ENCODE results near the gene UQCR10. TPM values are rescaled to one million over a fixed set of nuclear protein-coding genes. Genes with fewer than 3 reads are reported as not detected.
A peak's percentile ranks its signal among the peaks of the same experiment; 100 is the strongest.

The UQCR10 gene
- total RNA-seq, 2 experiments from 2014 or later, result 88.2 to 96.3 TPM

- POLR2A ChIA-PET, result no interaction called here
- Mint-ChIP-seq H3K9me3 (no peaks in the 10 kb centered on the region), H3K27me3 (peaks cover 4% of the 10 kb centered on the region), H3K36me3 (ENCODE audit: low read depth) (no peaks in the 10 kb centered on the region), H3K4me3 (no peak overlapping the region), H3K27ac (no peak overlapping the region), H3K4me1 (no peaks in the 10 kb centered on the region)
- CTCF ChIA-PET, result no interaction called here
- peak; percentile 30 for DNase-seq
Measured at GRCh38 chr22:29727131-29727523, 40.0 kb upstream of the UQCR10 start.

DNA sequence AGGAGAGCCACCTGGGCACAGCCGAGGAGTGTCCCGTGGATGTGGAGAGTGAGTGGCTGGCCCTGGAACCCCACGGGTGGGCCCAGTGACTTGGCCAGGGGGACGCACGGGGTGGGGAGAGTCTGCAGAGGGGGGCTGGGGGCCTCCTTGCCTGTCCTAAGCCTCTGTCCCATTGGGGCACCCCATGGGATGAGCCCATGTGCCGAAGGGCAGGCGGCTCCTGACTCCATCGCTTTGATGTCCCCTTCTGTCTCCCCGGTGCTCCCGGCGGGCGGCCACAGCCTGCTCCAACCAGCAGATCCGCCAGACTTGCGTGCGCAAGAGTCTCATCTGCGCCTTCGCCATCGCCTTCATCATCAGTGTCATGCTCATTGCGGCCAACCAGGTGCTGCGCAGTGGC is 38.0 kb upstream of the UQCR10 start:
- no peaks in the 10 kb centered on the region for H3K9me3 Mint-ChIP-seq
- H3K27me3 Mint-ChIP-seq, result peaks cover 3% of the 10 kb centered on the region
- no peaks in the 10 kb centered on the region for H3K4me1 Mint-ChIP-seq
- CTCF ChIA-PET, result no interaction called here
- no peaks in the 10 kb centered on the region for H3K36me3 Mint-ChIP-seq (ENCODE audit: low read depth)
- no peak overlapping the region for H3K4me3 Mint-ChIP-seq
- H3K27ac Mint-ChIP-seq, result no peak overlapping the region
- DNase-seq, result no peak
- POLR2A ChIA-PET, result no interaction called here

GRCh38 chr22:29731058-29731850 is 35.9 kb upstream of the UQCR10 start:
- no peaks in the 10 kb centered on the region for H3K36me3 Mint-ChIP-seq (ENCODE audit: low read depth)
- peaks cover 3% of the 10 kb centered on the region for H3K27me3 Mint-ChIP-seq
- no peak overlapping the region for H3K27ac Mint-ChIP-seq
- DNase-seq, result no peak
- no peaks in the 10 kb centered on the region for H3K9me3 Mint-ChIP-seq
- POLR2A ChIA-PET, result no interaction called here
- H3K4me3 Mint-ChIP-seq, result no peak overlapping the region
- CTCF ChIA-PET, result no interaction called here
- no peaks in the 10 kb centered on the region for H3K4me1 Mint-ChIP-seq

GRCh38 chr22:29732883-29733282 is 34.3 kb upstream of the UQCR10 start:
- DNase-seq, result no peak
- Mint-ChIP-seq H3K4me3 (no peak overlapping the region), H3K27ac (no peak overlapping the region), H3K9me3 (no peaks in the 10 kb centered on the region), H3K4me1 (no peaks in the 10 kb centered on the region), H3K27me3 (no peaks in the 10 kb centered on the region), H3K36me3 (ENCODE audit: low read depth) (no peaks in the 10 kb centered on the region)
- CTCF ChIA-PET, result interaction anchor here (1.1 kb wide), 1 partner anchor 10 kb away, joined by 3 read pairs; no protein-coding TSS in a partner anchor
- POLR2A ChIA-PET, result no interaction called here

- ChIA-PET POLR2A (no interaction called here), CTCF (interaction anchor here (1.1 kb wide), 1 partner anchor 11 kb away, joined by 3 read pairs; no protein-coding TSS in a partner anchor)
- H3K27me3 Mint-ChIP-seq, result no peaks in the 10 kb centered on the region
Measured at GRCh38 chr22:29733362-29734201, 33.6 kb upstream of the UQCR10 start.

GRCh38 chr22:29734406-29734805 is 32.8 kb upstream of the UQCR10 start:
- Mint-ChIP-seq H3K27ac (no peak overlapping the region), H3K4me3 (no peak overlapping the region), H3K4me1 (no peaks in the 10 kb centered on the region), H3K27me3 (no peaks in the 10 kb centered on the region), H3K9me3 (no peaks in the 10 kb centered on the region), H3K36me3 (ENCODE audit: low read depth) (no peaks in the 10 kb centered on the region)
- POLR2A ChIA-PET, result no interaction called here
- DNase-seq, result no peak
- CTCF ChIA-PET, result no interaction called here

More at GRCh38 chr22:29733362-29734201, 33.6 kb upstream of the UQCR10 start:
- H3K9me3 Mint-ChIP-seq, result no peaks in the 10 kb centered on the region
- H3K4me1 Mint-ChIP-seq, result no peaks in the 10 kb centered on the region
- no peak overlapping the region for H3K27ac Mint-ChIP-seq
- no peak overlapping the region for H3K4me3 Mint-ChIP-seq
- no peak for DNase-seq
- no peaks in the 10 kb centered on the region for H3K36me3 Mint-ChIP-seq (ENCODE audit: low read depth)

DNA sequence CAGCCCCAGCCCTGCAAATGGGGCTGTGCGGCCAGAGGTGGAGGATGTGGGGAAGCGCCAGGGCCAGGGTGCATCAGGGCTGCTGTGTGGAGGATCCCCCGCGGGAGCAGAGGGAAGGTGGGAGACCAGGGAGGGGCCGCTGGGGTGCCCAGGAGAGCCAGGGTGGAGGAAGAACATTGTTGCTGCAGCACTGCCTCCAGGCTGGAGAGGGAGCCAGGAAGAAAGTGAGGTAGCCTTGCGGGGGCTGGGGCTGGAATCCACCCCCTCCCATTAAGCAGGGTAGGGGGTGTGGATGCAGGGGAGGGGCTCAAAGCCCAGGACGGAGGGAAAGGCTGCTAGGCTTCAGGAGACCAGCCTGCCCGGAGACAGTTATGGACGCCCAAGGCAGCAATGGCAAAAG is 32.3 kb upstream of the UQCR10 start:
- Mint-ChIP-seq H3K4me3 (no peak overlapping the region), H3K27me3 (no peaks in the 10 kb centered on the region), H3K4me1 (no peaks in the 10 kb centered on the region), H3K36me3 (ENCODE audit: low read depth) (no peaks in the 10 kb centered on the region), H3K27ac (no peak overlapping the region), H3K9me3 (no peaks in the 10 kb centered on the region)
- no peak for DNase-seq
- CTCF ChIA-PET, result no interaction called here
- POLR2A ChIA-PET, result no interaction called here

DNA sequence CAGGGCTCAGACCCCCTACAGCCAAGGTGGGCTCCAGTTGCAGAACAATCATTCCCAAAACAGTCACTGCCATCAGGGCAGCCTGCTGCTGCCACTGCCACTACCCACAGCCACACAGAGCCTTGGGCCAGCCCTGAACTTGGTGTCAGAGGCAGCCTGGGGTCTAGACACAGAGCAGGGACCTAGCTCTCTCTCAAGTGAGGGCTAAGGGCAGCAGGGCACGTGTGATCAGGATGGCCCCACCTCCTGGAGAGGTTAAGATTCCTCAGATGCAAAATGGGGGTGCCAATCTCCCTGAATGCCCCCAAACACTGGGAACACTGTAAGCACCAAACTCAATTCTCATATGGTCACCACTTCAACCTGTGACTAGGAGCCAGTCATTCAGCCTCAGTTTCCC is 31.8 kb upstream of the UQCR10 start:
- H3K4me1 Mint-ChIP-seq, result no peaks in the 10 kb centered on the region
- CTCF ChIA-PET, result no interaction called here
- no peaks in the 10 kb centered on the region for H3K27me3 Mint-ChIP-seq
- DNase-seq, result no peak
- H3K4me3 Mint-ChIP-seq, result no peak overlapping the region
- no peaks in the 10 kb centered on the region for H3K36me3 Mint-ChIP-seq (ENCODE audit: low read depth)
- POLR2A ChIA-PET, result no interaction called here
- no peak overlapping the region for H3K27ac Mint-ChIP-seq
- no peaks in the 10 kb centered on the region for H3K9me3 Mint-ChIP-seq

DNA sequence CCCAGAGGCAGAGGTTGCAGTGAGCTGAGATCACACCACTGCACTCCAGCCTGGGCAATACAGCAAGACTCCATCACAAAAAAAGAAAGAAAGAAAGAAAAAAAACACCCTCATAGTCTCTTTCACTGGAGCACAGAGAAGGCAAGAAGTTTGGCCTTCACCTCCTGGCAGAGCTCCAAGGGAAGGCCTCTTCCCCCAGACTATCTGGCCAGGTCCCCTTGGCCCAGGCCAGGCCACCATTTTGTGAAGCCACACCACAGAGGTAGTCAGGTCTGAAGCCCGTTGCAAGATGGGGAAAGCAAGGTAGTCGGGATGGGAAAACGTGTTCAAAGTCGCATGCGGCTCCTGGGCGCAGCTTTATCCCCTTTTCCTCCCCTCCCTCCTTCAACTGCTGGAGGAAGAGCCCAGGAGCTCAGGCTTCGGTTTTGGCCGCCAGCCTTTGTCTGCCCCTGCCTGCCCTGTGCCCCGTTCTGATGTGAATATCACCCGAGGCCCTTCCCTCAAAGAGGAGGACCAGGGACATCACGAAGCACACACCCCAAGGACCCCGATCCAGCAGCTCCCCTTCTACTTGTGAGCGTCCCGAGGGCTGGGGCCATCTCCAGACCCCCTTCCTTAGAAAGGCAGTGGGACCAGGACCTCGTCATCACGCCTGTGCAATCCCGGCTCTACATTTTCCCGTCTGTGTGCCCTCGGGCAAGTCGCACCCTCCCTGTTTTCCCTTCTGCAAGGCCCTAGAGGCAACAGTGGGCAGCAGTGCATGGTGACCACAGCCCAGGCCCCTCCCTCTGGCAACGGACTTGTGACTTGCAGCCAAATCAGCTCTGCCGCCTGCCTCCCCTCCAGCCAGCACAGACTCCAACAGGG is 29.7 kb upstream of the UQCR10 start:
- no peaks in the 10 kb centered on the region for H3K36me3 Mint-ChIP-seq (ENCODE audit: low read depth)
- H3K4me1 Mint-ChIP-seq, result peaks cover 3% of the 10 kb centered on the region
- no peaks in the 10 kb centered on the region for H3K9me3 Mint-ChIP-seq
- no peak for DNase-seq
- POLR2A ChIA-PET, result no interaction called here
- H3K27ac Mint-ChIP-seq, result no peak overlapping the region
- no peaks in the 10 kb centered on the region for H3K27me3 Mint-ChIP-seq
- CTCF ChIA-PET, result interaction anchor here (0.5 kb wide), 1 partner anchor 785 kb away, joined by 4 read pairs; no protein-coding TSS in a partner anchor
- no peak overlapping the region for H3K4me3 Mint-ChIP-seq

GRCh38 chr22:29738118-29738815 is 28.9 kb upstream of the UQCR10 start:
- Mint-ChIP-seq H3K9me3 (no peaks in the 10 kb centered on the region), H3K36me3 (ENCODE audit: low read depth) (no peaks in the 10 kb centered on the region), H3K4me1 (peaks cover 3% of the 10 kb centered on the region), H3K4me3 (no peak overlapping the region), H3K27me3 (no peaks in the 10 kb centered on the region), H3K27ac (no peak overlapping the region)
- CTCF ChIA-PET, result interaction anchor here (0.5 to 1.3 kb wide), 2 partner anchors 10 to 785 kb away, joined by 3 to 4 read pairs; no protein-coding TSS in a partner anchor
- POLR2A ChIA-PET, result no interaction called here
- no peak for DNase-seq

- Mint-ChIP-seq H3K36me3 (ENCODE audit: low read depth) (no peaks in the 10 kb centered on the region), H3K4me3 (no peak overlapping the region), H3K4me1 (peaks cover 3% of the 10 kb centered on the region), H3K27me3 (no peaks in the 10 kb centered on the region), H3K27ac (no peak overlapping the region), H3K9me3 (no peaks in the 10 kb centered on the region)
- ChIA-PET POLR2A (no interaction called here), CTCF (interaction anchor here (1.3 to 1.4 kb wide), 2 partner anchors 9 to 14 kb away, joined by 3 read pairs; no protein-coding TSS in a partner anchor)
- DNase-seq, result no peak
Measured at GRCh38 chr22:29739346-29739875, 27.8 kb upstream of the UQCR10 start.

GRCh38 chr22:29740216-29740615 is 27.0 kb upstream of the UQCR10 start:
- DNase-seq, result no peak
- Mint-ChIP-seq H3K27me3 (no peaks in the 10 kb centered on the region), H3K4me1 (peaks cover 3% of the 10 kb centered on the region), H3K36me3 (ENCODE audit: low read depth) (no peaks in the 10 kb centered on the region), H3K27ac (no peak overlapping the region), H3K9me3 (no peaks in the 10 kb centered on the region), H3K4me3 (no peak overlapping the region)
- CTCF ChIA-PET, result interaction anchor here (1.4 kb wide), 1 partner anchor 13 kb away, joined by 3 read pairs; no protein-coding TSS in a partner anchor
- POLR2A ChIA-PET, result no interaction called here
